Measurements from ENCODE around the gene ZMAT5. TPM values are rescaled to one million over a fixed set of nuclear protein-coding genes. Genes with fewer than 3 reads are reported as not detected.

ZMAT5 gene
- total and polyA plus RNA-seq, 2 of the 13 experiments (the other 11 are each of a cell fraction or from before 2014, with no cell fraction given), result 20.7 to 27.8 TPM

- TF ChIP-seq ZNF136 (CRISPR knock-in tag; IDR thresholded peaks at IDR 0.05; ENCODE audit: low read depth) (no peak), ARNT (IDR thresholded peaks at IDR 0.05) (no peak), KDM2A (CRISPR knock-in tag; IDR thresholded peaks at IDR 0.05; ENCODE audit: borderline replicate concordance, low read depth) (peak; percentile 24; the same call in 1 of the 2 replicates), PRMT3 (CRISPR knock-in tag; IDR thresholded peaks at IDR 0.05; ENCODE audit: borderline replicate concordance, low read depth) (no peak), FOSL2 (CRISPR knock-in tag; IDR thresholded peaks at IDR 0.05) (0 out of 2 replicates have a peak, but pooled peaks have one; percentile 8), PCBP2 (optimal IDR thresholded peaks at IDR 0.05; ENCODE audit: low read depth, low read length, poor library complexity, severe bottlenecking) (no peak), ZFX (CRISPR knock-in tag; IDR thresholded peaks at IDR 0.05; ENCODE audit: low read depth) (peak; percentile 70), CBFB (CRISPR knock-in tag; IDR thresholded peaks at IDR 0.05) (0 out of 2 replicates have a peak, but pooled peaks have one; percentile 47), CCDC6 (CRISPR knock-in tag; IDR thresholded peaks at IDR 0.05) (no peak), ZNF549 (CRISPR knock-in tag; IDR thresholded peaks at IDR 0.05) (no peak), ZBTB2 (CRISPR knock-in tag; IDR thresholded peaks at IDR 0.05; ENCODE audit: low read depth) (no peak), ZNF563 (CRISPR knock-in tag; IDR thresholded peaks at IDR 0.05) (0 out of 2 replicates have a peak, but pooled peaks have one; percentile 21), ATF3 (CRISPR knock-in tag; IDR thresholded peaks at IDR 0.05) (no peak), ZNF879 (CRISPR knock-in tag; IDR thresholded peaks at IDR 0.05) (no peak), FOXA3 (CRISPR knock-in tag; IDR thresholded peaks at IDR 0.05) (peak; percentile 33; the same call in 1 of the 2 replicates), ZNF510 (CRISPR knock-in tag; IDR thresholded peaks at IDR 0.05; ENCODE audit: low read depth) (no peak), CCAR2 (optimal IDR thresholded peaks at IDR 0.05; ENCODE audit: low read depth, low read length) (no peak), ZFP36L1 (CRISPR knock-in tag; IDR thresholded peaks at IDR 0.05) (no peak), ZNF850 (CRISPR knock-in tag; conservative IDR thresholded peaks at IDR 0.05) (no peak), HDAC1 (CRISPR knock-in tag; IDR thresholded peaks at IDR 0.05) (no peak), ONECUT2 (CRISPR knock-in tag; IDR thresholded peaks at IDR 0.05) (no peak), ATF2 (CRISPR knock-in tag; IDR thresholded peaks at IDR 0.05) (no peak), ARID4A (CRISPR knock-in tag; IDR thresholded peaks at IDR 0.05; ENCODE audit: borderline replicate concordance) (peak; percentile 40; the same call in 1 of the 2 replicates)
These were observed 15.4 kb upstream of the ZMAT5 start (continued) for GRCh38 chr22:29782061-29782845.
